HG03108 (cell line): ENCODE data around the gene GRIK1.

Experiments
- ATAC-seq: cut with Tn5 transposase; IDR thresholded peaks from one replicate; pipeline ENCODE4 v1.9.1; 2021; ENCODE audit warnings: moderate library complexity; ENCODE audit not compliant: unreplicated experiment

Gene GRIK1

GRCh38 chr21:29496337-29496736 is 443.5 kb downstream of the GRIK1 start:
- no peak for ATAC-seq

DNA sequence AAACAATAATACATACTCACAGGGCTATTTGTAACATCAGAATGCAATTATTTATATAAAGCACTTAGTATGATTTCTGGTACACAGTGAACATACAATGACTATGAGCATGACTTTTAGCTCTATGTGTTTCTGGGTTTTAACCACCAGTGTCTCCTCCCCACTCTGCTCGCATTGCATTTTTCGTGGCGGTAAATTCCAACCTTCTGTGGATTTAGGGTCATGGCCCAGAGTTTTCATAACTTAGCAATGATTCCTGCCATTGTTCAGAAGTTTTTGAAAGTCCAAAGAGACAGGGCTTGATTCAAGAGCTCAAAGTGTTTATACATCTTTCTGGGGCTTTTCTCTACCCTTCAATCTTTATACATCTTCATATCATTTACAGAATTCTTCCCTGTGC is 449.8 kb downstream of the GRIK1 start:
- no peak for ATAC-seq

DNA sequence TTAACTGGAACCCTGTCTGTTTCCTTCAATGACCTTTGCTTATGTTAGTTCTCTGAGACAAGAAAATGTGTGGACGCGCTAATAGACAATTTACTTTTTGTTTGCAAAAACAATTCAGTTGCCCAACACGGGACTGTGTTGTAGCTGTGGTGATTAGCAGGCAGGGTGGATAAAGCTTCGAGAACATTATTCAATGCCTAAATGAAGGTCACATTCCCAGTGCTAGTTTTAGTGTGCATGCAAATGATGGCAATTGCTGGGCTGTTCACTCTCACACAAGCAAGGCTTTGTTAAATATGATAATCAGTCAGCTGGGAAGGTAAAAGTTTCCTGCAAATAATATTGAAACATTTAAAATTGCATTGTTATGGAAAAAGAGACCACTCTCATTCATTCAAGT is 452.6 kb downstream of the GRIK1 start:
- ATAC-seq = no peak
